Fibroblast of gingiva (primary cell): ENCODE measurements around the gene CNOT11.
A peak's percentile ranks its signal among the peaks of the same experiment; 100 is the strongest.
"Not testable (repeated sequence)": the region's sequence is repeated elsewhere in the genome, so short reads cannot be mapped to it uniquely, and the experiment has no call there.

Source experiments
- DNase-seq: peaks from one replicate; pipeline ENCODE4 v3.0.0-alpha.2; 2011; ENCODE audit warnings: low read depth

CNOT11 gene

DNA sequence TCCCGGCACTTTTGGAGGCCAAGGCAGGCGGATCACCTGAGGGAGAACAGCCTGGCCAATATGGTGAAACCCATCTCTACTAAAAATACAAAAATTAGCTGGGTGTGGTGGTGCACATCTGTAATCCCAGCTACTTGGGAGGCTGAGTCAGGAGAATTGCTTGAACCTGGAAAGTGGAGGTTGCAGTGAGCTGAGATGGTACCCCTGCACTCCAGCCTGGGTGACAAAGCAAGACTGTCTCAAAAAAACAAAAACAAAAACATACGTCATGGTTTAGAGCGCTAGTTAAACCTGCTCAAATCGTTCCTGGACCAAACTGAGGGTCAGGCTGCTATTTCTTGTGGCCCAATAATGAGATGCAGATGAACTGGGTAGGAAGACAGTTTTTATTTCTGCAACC is 7.2 kb upstream of the CNOT11 start:
- not testable (repeated sequence) for DNase-seq

DNA sequence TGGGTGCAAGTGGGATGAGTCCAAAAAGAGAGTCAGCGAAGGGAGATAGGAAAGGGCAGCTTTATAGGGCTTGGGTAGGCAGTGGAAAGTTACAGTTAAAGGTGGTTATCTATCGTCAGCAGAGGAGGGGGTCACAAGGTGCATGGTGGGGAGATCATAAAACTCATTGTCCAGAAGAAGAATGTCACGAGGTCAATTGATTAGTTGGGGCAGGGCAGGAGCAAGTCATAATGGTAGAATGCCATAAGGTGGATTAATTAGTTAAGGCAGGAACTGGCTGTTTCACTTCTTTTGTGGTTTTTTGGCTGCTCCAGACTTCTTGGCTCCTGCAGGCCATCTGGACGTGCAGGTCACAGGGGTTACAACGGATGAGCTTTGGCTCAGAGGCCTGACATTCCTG is 3.9 kb upstream of the CNOT11 start:
- not testable (repeated sequence) for DNase-seq

DNA sequence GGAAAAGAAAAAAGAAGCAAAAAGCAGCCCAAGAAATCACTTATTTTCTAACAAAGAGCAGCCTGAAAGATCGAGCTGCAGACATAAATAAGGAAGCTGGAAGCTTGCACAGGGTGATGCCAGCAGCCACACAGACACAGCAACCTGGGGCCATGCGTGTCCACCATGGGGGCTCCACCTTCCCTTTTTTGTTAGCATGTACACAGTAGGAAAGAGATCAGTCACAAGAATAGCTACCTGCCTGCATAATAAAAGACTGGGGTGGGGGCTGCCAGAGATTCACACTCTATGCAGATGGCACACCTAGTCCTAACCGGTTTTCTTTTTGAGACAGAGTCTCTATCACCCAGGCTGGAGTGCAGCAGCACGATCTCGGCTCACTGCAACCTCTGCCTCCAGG is 2.9 kb upstream of the CNOT11 start:
- DNase-seq, result no peak

DNA sequence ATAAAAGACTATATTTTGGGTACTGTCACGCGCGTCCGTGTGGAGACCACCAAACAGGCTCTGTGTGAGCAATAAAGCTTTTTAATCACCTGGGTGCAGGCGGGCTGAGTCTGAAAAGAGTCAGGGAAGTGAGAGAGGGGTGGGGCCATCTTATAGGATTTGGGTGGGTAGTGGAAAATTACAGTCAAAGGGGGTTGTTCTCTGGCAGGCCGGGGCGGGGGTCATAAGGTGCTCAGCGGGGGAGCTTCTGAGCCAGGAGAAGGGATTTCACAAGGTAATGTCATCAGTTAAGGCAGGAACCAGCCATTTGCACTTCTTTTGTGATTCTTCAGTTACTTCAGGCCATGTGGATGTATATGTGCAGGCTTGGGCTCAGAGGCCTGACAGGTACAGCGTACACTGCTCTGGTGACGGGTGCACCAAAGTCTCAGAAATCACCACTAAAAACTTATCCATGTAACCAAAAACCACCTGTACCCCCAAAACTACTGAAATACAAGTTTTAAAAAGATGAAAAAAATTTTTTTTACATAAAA is 1.4 kb upstream of the CNOT11 start:
- not testable (repeated sequence) for DNase-seq

DNA sequence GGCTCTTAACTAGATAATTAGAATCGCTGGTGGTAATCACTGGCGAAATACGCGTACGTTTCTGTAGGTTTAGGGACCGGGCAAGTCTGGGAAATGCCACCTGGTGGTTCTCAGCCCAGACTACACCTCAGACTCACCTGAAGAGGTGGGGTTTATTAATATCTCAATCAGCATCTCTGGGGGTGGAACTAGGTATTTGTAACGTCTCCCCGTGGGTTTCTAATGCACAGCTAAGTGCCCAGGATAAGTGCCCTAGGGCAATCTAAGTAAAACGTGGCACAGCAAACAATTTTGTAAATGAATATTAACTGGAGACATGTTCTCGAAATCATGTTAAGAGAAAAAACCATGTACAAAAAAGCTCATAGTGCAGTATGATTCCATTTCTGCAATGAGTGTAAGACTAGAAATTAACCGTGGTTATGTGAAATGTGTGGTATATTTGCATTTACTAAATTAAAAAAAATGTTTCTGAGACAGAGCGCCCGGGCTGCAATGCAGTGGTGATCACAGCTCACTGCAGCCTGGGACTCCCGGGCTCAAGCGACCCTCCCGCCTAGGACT is 760 bp upstream of the CNOT11 start:
- no peak for DNase-seq

DNA sequence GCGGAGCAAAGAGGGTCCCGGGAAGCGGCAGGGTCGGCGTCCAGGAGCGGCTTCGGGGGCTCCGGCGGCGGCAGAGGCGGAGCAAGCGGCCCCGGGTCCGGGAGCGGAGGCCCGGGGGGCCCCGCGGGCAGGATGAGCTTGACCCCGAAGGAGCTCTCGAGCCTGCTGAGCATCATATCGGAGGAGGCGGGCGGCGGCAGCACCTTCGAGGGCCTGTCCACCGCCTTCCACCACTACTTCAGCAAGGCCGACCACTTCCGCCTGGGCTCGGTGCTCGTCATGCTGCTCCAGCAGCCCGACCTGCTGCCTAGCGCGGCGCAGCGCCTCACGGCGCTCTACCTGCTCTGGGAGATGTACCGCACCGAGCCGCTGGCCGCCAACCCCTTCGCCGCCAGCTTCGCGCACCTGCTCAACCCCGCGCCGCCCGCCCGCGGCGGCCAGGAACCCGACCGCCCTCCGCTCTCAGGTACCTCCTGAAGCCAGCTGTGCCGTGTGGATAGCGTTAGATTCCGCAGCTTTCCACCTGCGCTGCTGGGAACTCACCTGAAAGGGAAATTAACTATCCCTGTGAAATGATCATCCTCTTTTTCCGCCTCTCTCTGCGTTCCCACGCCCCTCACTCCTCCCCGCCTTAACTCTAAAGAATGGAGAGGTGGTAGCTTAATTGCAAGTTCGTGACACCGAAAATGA is 472 bp downstream of the CNOT11 start:
- peak; percentile 63 for DNase-seq

DNA sequence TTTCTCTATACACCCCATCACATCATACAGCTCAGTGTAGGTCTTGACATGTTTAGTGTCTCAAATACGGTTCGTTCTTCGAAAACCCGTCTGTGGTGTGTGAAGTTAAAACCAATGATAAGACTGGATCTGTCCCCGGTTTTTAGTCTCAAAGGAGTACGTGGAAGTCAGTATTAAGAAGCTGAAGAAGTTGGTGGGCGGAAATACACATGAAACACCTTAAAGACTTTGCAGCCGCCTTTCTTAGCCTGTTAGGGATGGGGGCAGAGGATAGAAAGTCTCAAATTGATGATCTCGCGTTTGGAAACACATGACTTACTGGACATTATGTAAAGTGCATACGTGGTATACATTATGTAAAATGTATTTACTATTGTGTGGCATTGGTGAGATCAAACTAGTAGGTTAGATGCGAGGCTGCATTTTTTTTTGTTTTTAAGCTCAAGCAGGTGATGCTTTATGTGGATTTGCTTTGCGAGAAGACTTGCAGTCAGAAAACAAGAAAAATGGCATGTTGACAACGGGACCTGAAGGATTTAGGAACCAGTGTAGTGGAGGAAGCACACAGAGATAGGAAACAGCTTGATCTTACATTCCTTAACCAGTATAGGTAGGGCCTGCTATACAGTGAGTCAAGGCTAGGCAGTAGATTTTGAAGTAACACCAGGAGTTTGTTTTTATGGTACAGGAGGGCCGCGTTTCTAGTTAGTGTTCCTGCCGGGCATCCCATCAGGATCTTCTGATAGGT is 1.2 kb downstream of the CNOT11 start:
- DNase-seq, result no peak

DNA sequence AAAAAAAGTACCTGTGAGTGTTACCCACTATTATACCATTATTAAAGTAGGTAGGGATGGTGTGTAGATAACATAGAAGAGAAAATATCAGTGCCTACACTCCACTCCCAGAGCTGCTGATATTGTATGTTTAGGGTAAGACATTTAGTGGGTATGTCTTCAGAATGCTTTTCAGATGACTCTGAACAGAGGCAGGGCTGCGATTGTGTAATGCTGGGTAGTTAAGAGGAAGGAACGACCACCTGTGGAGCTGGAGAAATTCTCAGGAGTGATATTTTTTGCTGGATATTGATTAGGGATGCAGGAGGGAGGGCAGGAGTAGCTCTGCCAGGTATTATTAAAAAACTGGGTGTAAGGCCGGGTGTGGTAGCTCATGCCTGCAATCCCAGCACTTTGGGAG is 2.8 kb downstream of the CNOT11 start:
- DNase-seq, result peak; percentile 21

DNA sequence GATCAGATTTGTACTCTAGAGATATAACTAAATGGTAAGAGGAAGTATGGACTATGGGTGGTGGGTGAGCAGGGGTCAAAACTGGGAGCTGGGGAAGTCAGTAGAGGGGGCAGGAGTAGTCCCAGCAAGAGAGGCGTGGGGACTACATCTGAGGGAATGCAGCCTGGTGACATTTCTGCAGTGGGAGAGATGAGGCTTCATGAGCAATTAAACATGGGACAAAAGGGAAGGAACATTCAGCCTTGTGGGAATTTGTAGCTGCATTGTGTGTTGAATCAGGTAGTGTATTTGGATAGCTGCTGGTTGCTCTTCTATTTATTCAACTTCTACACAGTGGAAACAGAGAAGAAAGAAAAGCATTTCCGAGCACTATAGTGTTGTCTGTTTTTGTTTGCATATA is 3.6 kb downstream of the CNOT11 start:
- DNase-seq, result no peak

DNA sequence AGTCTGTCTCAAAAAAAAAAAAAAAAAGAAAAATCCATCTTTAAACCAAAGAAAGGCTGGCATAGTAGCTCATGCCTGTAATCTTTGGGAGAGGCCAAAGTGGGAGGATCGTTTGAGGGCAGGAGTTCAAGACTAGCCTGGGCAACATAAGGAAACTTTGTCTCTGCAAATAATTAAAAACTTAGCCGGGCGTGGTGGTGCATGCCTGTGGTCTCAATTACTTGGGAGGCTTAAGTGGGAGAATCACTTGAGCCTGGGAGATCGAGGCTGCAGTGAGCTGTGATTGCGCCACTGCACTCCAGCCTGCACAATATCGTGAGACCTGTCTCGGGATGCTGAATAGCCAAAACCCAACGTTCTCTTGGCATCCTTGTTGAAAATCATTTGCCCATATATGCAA is 6.1 kb downstream of the CNOT11 start:
- DNase-seq, result no peak

DNA sequence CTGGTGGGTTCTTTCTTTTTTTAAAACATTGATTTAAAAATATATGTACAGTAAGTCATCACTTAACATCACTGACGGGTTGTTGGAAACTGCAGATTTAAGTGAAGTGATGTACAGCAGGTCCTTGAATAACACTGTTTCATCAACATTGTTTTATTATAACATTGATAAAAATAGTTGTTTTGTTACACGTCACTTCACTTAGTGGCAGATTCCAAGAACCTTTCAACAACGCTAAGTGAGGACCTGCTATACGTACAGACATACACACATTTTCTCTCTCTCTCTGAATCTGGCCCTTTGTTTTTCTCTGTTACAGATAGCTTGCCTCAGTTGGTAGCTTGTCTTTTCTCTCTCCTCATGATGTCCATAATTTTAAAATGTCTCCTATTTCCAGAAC is 9.5 kb downstream of the CNOT11 start:
- DNase-seq, result no peak

DNA sequence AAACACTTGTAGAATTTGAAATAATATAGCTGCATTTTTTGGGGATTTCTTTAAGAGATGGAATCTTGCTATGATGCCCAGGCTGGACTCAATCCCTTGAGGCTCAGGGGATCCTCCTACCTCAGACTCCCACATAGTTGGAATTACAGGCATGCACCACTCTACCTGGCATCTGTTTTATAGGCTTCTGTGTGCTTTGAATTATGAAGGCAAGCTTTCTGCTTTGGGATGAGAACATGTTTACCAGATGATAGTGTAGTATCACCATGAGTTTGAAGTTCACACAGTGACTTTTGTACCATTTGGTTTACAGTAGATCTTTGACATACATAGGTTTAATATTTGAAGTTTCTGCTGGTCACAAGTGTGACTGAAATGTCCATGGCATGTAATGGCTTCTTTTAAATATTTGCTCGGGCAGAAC is 10.7 kb downstream of the CNOT11 start:
- DNase-seq, result no peak

DNA sequence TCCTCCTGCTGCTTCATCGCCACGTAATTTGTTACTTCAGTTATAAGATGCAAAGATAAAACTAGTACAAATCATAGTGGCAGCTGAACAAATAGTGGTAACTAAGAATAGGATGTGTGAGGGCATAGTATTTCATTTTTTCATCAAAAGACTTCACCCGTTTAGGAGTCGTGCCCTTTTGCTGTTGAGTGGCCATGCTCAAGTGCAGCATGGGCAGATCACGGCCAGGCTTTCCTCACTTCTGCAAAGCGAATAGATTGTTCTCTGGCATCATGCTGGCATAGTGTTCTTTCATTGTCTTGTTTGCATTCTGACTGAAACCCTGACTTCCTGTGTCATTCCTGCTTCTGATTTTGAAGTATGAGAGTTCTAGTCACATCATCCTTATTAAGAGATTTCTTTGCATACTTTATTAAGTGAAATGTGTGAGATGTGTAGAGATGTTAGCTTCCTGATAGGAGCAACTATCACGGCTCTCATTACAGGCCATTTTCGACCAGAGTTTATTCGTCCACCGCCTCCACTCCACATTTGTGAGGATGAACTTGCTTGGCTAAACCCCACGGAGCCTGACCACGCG is 11.8 kb downstream of the CNOT11 start:
- DNase-seq, result no peak

DNA sequence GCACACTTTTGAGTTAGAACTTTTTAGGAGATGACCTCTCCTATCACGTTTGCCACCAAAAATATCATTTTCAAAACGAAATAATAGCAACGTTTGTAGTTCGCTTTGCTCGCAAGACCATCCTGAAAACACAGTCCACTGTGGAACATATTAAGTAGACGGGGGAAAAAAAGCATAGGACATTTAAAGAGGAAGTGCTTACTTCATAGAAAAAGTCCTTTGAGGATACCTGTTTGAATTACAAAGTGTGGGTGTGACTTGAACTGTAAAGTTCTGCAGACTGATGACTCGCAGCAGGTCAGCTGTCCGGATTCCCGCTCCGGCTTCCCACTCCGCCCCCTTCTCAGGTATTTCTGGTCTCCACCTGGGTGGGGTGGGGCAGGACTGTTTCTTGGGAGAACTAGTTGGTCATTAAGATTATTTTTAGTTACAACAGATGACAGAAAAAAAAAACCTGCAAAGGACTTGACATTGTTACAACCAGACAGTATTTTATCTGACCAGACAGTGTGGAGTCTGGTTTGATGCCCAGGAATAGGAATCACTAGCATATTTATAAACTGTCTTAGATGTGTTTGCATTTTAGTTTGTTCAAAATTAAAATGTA is 13.3 kb downstream of the CNOT11 start:
- DNase-seq, result no peak

DNA sequence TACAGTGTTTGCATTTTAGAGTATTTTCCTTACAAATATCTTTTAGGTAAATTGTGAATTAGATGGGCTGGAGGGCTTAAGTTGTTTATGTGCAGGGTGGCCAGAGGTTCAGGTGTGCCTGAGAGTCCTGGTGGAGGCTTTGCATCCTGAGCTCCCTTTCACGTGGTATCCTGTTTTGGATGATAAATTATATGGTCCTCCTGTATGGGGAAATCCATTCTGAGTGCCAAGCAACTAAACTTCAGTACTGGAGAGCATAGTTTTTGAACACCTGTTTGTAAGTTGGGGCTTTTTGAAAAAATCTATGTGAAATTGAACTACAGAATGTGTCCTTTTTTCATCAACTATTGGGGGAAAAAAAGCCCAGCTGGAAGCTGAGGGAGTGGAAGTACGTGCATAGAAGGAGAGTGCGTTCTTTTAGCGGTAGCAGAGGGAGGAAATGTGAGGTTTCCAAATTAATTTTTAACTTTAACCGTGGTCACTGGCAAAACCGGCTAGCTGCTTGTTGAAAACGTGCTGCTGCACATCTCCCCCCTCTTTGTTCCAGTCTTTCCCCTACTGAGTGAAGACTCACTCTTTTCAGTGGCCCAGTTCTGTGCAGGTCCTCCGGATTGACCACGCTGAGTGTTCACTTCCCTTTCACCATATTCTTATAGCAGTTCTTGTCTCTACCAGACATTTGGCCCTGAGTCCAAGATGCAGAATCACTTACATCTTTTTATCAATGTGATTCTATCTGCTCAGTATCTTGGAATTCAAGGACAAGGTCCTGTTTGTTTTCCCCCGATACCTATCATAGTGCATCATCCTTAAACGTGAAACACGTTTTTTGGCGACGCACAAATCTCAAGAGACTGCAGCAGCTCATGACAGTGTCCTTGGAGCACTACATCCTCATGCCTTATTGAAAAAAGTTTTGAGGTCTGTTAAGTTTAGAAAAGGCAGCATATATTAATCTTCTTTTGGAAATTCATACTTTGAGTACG is 15.3 kb downstream of the CNOT11 start:
- no peak for DNase-seq

DNA sequence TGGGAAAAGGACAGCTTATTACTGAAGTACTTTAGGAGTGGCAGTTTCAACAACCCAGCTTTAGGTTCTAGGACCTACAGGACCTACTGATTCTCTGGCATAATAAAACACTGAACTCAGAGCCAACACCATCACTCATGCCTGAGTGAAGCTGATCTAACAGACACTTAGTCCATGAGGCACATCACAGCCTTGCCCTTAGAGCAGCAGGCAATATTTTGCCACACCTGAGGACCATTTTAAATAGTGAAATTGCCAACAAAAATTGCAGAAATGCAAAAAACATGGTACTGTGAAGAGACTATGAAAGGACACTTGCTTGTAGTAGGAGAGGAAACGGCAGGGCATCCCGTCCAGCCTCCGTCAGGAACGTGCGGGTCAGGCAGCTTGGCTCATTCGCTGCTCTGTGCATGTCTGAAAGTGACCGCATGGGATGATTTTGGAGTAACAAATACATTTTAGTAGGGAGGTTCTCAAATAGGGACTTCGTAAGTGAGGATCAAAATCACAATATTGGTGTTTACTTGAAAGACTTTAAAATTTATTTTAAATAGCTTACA is 18.1 kb downstream of the CNOT11 start:
- DNase-seq, result no peak

DNA sequence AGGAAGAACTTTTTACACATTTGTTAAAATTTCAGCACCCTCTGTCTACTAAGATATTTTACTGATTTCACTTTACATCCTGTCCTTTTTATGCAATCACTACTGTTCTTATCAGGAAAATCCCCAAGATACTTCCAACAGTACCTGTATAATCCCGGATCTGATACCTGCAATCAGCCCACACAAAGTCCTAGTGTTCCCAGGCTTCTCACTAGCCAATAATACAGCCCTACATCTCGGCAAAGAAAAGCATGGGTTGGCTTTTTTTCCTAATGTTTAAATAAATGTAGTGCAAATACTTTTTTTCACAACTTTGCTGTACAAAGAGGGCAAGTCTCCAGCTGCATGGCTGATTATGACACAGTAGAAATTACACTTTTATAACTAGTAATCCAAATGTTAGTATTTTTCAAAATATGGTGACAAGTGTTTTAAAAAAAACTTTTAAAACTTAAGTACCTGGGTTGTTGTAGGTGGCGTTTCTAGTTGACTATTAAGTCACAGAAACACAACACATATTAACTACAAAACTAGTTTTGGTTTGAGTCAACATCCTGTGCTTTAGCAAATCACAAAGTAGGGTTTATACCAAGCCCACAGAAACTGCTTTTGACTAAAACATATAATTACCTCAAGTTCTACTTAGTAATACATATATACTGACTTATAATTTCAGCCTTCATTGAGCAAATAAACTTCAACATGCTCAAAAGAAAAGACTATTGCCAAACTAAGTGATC is 19.5 kb downstream of the CNOT11 start:
- DNase-seq, result no peak

DNA sequence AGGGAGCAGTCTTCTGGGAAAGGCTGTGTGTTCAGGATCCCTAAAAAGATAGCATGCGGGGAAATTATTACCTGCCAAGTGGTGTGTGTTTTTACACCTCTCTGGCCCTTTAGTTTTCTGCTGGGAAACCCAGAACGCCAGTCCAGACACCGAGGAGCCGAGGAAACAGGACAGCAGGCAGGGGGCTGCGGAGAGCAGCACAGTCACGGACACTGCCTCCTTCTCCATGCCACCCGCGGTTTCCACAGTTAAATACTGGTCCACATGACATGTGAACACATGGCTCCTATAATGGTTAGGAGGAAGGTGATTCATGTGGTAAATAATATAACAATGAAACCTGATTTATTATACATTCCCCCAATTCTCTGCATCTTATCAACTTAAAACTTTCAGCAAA is 20.4 kb downstream of the CNOT11 start:
- DNase-seq, result no peak

DNA sequence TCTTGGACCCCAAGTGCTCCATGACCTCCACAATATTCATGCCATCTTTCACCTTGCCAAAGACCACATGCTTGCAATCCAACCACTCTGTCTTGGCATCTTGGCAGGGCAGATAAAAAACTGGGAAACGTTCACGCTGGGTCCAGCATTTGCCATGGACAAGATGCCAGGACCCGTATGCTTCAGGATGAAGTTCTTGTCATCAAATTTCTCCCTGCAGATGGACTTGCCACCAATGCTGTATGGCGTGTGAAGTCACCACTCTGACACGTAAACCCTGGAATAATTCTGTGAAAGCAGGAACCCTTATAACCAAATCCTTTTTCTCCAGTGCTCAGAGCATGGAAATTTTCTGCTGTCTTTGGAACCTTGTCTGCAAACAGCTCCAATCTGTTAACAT is 21.5 kb downstream of the CNOT11 start:
- DNase-seq, result no peak

DNA sequence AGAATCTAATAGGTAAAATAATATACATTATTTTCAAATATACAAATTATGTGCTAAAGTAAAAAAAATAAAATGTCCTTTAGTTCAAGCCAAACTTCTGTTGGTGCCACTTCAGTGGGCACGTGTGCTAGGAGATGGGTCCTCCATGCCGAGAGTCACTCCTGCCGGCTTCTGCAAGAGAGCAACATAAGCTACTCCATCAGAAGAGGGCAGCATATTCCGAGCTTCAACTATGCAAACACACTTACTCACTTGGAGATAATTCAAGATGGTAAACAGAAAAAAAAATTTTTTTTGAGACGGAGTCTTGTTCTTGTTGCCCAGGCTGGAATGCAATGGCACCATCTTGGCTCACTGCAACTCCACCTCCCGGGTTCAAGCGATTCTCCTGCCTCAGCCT is 24.4 kb downstream of the CNOT11 start:
- DNase-seq, result peak; percentile 16
